Activated CD4-positive, alpha-beta T cell treated with anti-CD3 and anti-CD28 coated beads for 36 hours (primary cell): ENCODE results near the gene APOA5. TPM values are rescaled to one million over a fixed set of nuclear protein-coding genes. Genes with fewer than 3 reads are reported as not detected.
"Not testable (repeated sequence)": the region's sequence is repeated elsewhere in the genome, so short reads cannot be mapped to it uniquely, and the experiment has no call there.

Source experiments
- ATAC-seq: fragments of 200-7000 bp; cut with Tn5 transposase; one replicate; pipeline ENCODE4 v1.10.0; 2021; ENCODE audit warnings: mild to moderate bottlenecking, moderate library complexity
- CTCF ChIA-PET: fragments of 350-600 bp; sonication (Branson Sonifier 250); formaldehyde crosslinking; loops from one replicate; lab custom pipeline; 2021; ENCODE audit warnings: antibody characterized with exemption; lab: Charles Lee
- POLR2A ChIA-PET: fragments of 350-600 bp; sonication (Branson Sonifier 250); formaldehyde crosslinking; loops from one replicate; lab custom pipeline; 2021; ENCODE audit warnings: antibody characterized with exemption, inconsistent platforms; lab: Charles Lee
- DNase-seq: peaks from one replicate; pipeline ENCODE4 v3.0.0-alpha.2; 2020
- H3K27ac Mint-ChIP-seq: one replicate; pipeline ENCODE4 v1.8.0; 2021; ENCODE audit warnings: mixed read lengths
- H3K27me3 Mint-ChIP-seq: one replicate; pipeline ENCODE4 v1.8.0; 2021; ENCODE audit warnings: mixed read lengths
- H3K36me3 Mint-ChIP-seq: one replicate; pipeline ENCODE4 v1.8.0; 2021; ENCODE audit warnings: low read depth, mixed read lengths
- H3K4me1 Mint-ChIP-seq: one replicate; pipeline ENCODE4 v1.8.0; 2021; ENCODE audit warnings: mixed read lengths
- H3K4me3 Mint-ChIP-seq: one replicate; pipeline ENCODE4 v1.8.0; 2021; ENCODE audit warnings: mild to moderate bottlenecking, moderate library complexity, mixed read lengths
- H3K9me3 Mint-ChIP-seq: one replicate; pipeline ENCODE4 v1.8.0; 2021; ENCODE audit warnings: low read depth, mixed read lengths
- intact Hi-C, 2 experiments: fragments of 100-400 bp; cut with DNase I in 1 of 2; cut with micrococcal nuclease in 1 of 2; formaldehyde crosslinking; loops; one replicate each; pipeline versions ENCODE4 v1.14.2 to v1.15.1; 2022 to 2024; cut with DNase I, micrococcal nuclease
- total RNA-seq, 2 experiments: library from RNA; stranded (reverse); gene quantifications; one replicate each; pipeline ENCODE4 v1.2.3, GENCODE V29; 2021

APOA5 gene
- total RNA-seq, 2 experiments from 2014 or later: not detected

GRCh38 chr11:116772443-116773202, 19.1 kb downstream of the APOA5 start, which contains the start of gene BUD13:
BUD13 (minus strand) TSS chr11:116772987; CDS start chr11:116772964, 23 bp downstream.
- H3K9me3 Mint-ChIP-seq: no peaks in the 10 kb centered on the region
- intact Hi-C loops: loop anchor here (1.0 to 5.0 kb wide), 12 partner anchors 16 to 1270 kb away; partner anchors contain the start of genes PAFAH1B2 (in 2 of the 2), PCSK7 (in 2 of the 2), RNF214 (in 2 of the 2) and ZPR1 (in 2 of the 2)
- DNase-seq (peak; percentile 97), ATAC-seq (peak; percentile 91)
- H3K27ac Mint-ChIP-seq: peak within 1 kb of the TSS; percentile 98
- CTCF ChIA-PET: interaction anchor here (0.6 to 3.7 kb wide), 9 partner anchors 10 to 653 kb away, joined by 3 to 21 read pairs (median 4); partner anchors contain the start of gene APOA5
- H3K4me1 Mint-ChIP-seq: peaks cover 56% of the 10 kb centered on the region
- peak within 1 kb of the TSS; percentile 95 for H3K4me3 Mint-ChIP-seq
- peaks cover 44% of the 10 kb centered on the region for H3K36me3 Mint-ChIP-seq
- no peaks in the 10 kb centered on the region for H3K27me3 Mint-ChIP-seq
- POLR2A ChIA-PET: interaction anchor here (1.0 kb wide), 1 partner anchor 15 kb away, joined by 3 read pairs; the partner anchor contains the start of gene ZPR1

GRCh38 chr11:116771935-116772334, 19.7 kb downstream of the APOA5 start:
- Mint-ChIP-seq H3K36me3 (peaks cover 38% of the 10 kb centered on the region), H3K27me3 (no peaks in the 10 kb centered on the region), H3K4me3 (peak overlapping the region; percentile 95), H3K4me1 (peaks cover 49% of the 10 kb centered on the region), H3K27ac (peak overlapping the region; percentile 75), H3K9me3 (no peaks in the 10 kb centered on the region)
- DNase-seq (no peak), ATAC-seq (no peak)
- intact Hi-C loops: loop anchor here (5.0 kb wide), 6 partner anchors 80 to 1270 kb away; partner anchors contain the start of genes CADM1 (in 1 of the 2), CEP164 (in 1 of the 2), PAFAH1B2 (in 1 of the 2) and PCSK7 (in 1 of the 2)
- CTCF ChIA-PET: interaction anchor here (0.6 to 3.7 kb wide), 9 partner anchors 11 to 654 kb away, joined by 3 to 21 read pairs (median 4); partner anchors contain the start of gene APOA5
- POLR2A ChIA-PET: interaction anchor here (1.0 kb wide), 1 partner anchor 16 kb away, joined by 3 read pairs; the partner anchor contains the start of gene ZPR1

- peaks cover 47% of the 10 kb centered on the region for H3K36me3 Mint-ChIP-seq
- peaks cover 9% of the 10 kb centered on the region for H3K4me1 Mint-ChIP-seq
- ChIA-PET POLR2A (no interaction called here), CTCF (no interaction called here)
- H3K27ac Mint-ChIP-seq: no peak overlapping the region
- no peaks in the 10 kb centered on the region for H3K27me3 Mint-ChIP-seq
- ATAC-seq: no peak
- no peaks in the 10 kb centered on the region for H3K9me3 Mint-ChIP-seq
- H3K4me3 Mint-ChIP-seq: no peak overlapping the region
- intact Hi-C loops: no loop called here
- DNase-seq: no peak
Measured at GRCh38 chr11:116762132-116762531, 29.5 kb downstream of the APOA5 start.

GRCh38 chr11:116756044-116756443, 35.6 kb downstream of the APOA5 start:
- H3K4me1 Mint-ChIP-seq, intact Hi-C loops, H3K4me3 Mint-ChIP-seq, H3K9me3 Mint-ChIP-seq, POLR2A ChIA-PET, ATAC-seq, DNase-seq, H3K27ac Mint-ChIP-seq, H3K27me3 Mint-ChIP-seq: not testable (repeated sequence)
- H3K36me3 Mint-ChIP-seq: peaks cover 51% of the 10 kb centered on the region
- CTCF ChIA-PET: interaction anchor here (0.9 to 1.8 kb wide), 2 partner anchors 13 to 23 kb away, joined by 3 to 5 read pairs; no protein-coding TSS in a partner anchor

GRCh38 chr11:116750070-116750718, 41.5 kb downstream of the APOA5 start:
- ATAC-seq (no peak), DNase-seq (no peak)
- Mint-ChIP-seq H3K27me3 (no peaks in the 10 kb centered on the region), H3K27ac (no peak overlapping the region), H3K9me3 (no peaks in the 10 kb centered on the region), H3K4me1 (no peaks in the 10 kb centered on the region), H3K4me3 (no peak overlapping the region), H3K36me3 (peaks cover 35% of the 10 kb centered on the region)
- intact Hi-C loops: no loop called here
- ChIA-PET POLR2A (interaction anchor here (0.6 kb wide), 1 partner anchor 243 kb away, joined by 3 read pairs; no protein-coding TSS in a partner anchor), CTCF (interaction anchor here (0.7 to 1.5 kb wide), 6 partner anchors 12 to 477 kb away, joined by 3 to 4 read pairs (median 3); no protein-coding TSS in a partner anchor)

GRCh38 chr11:116742104-116742503, 49.6 kb downstream of the APOA5 start:
- intact Hi-C loops: no loop called here
- H3K4me3 Mint-ChIP-seq: no peak overlapping the region
- H3K27me3 Mint-ChIP-seq: no peaks in the 10 kb centered on the region
- ChIA-PET POLR2A (no interaction called here), CTCF (interaction anchor here (1.7 to 2.6 kb wide), 2 partner anchors 9 to 12 kb away, joined by 10 to 23 read pairs; no protein-coding TSS in a partner anchor)
- H3K9me3 Mint-ChIP-seq: no peaks in the 10 kb centered on the region
- peaks cover 8% of the 10 kb centered on the region for H3K36me3 Mint-ChIP-seq
- ATAC-seq (peak; percentile 37), DNase-seq (no peak)
- H3K27ac Mint-ChIP-seq: no peak overlapping the region
- H3K4me1 Mint-ChIP-seq: peaks cover 6% of the 10 kb centered on the region

GRCh38 chr11:116740741-116741140, 50.9 kb downstream of the APOA5 start:
- H3K27ac Mint-ChIP-seq: no peak overlapping the region
- POLR2A ChIA-PET: no interaction called here
- CTCF ChIA-PET: no interaction called here
- DNase-seq: no peak
- H3K4me1 Mint-ChIP-seq: peaks cover 6% of the 10 kb centered on the region
- no peak overlapping the region for H3K4me3 Mint-ChIP-seq
- intact Hi-C loops: no loop called here
- peaks cover 4% of the 10 kb centered on the region for H3K36me3 Mint-ChIP-seq
- no peaks in the 10 kb centered on the region for H3K9me3 Mint-ChIP-seq
- H3K27me3 Mint-ChIP-seq: no peaks in the 10 kb centered on the region
- ATAC-seq: no peak

Other genes with a start within 250 kb of the APOA5 start
- gene BUD13, start 18.9 kb downstream of the APOA5 start, total RNA-seq: 10 to 100 TPM; 30.2 to 35.6 TPM
- gene ZPR1, start 3.9 kb downstream of the APOA5 start, total RNA-seq: 100 to 1,000 TPM in 1 of 2 experiments, 10 to 100 TPM in 1; 88.8 to 106 TPM
- not detected for gene APOA4, start 31.4 kb upstream of the APOA5 start, total RNA-seq
- not detected for gene APOC3, start 38.0 kb upstream of the APOA5 start, total RNA-seq
- not detected for gene APOA1, start 45.7 kb upstream of the APOA5 start, total RNA-seq